HL-60 (cell line): ENCODE measurements around the gene FGF1.

ENCODE experiments used
- CTCF ChIP-seq: IDR thresholded peaks from one replicate; pipeline ENCODE4 v1.5.1; 2011; ENCODE audit warnings: low read length, control low read depth, inconsistent platforms; ENCODE audit not compliant: insufficient read depth
- GABPA ChIP-seq: IDR thresholded peaks from 2 replicates; pipeline ENCODE4 v1.6.1; 2012; ENCODE audit warnings: low read depth
- POLR2AphosphoS5 ChIP-seq: IDR thresholded peaks from 2 replicates; pipeline ENCODE4 v1.6.1; 2012; ENCODE audit warnings: low read depth
- REST ChIP-seq: IDR thresholded peaks from 2 replicates; pipeline ENCODE4 v1.6.1; 2012; ENCODE audit warnings: low read depth; ENCODE audit not compliant: insufficient replicate concordance
- SPI1 ChIP-seq: IDR thresholded peaks from 2 replicates; pipeline ENCODE4 v1.6.1; 2012; ENCODE audit warnings: low read depth, mild to moderate bottlenecking, borderline replicate concordance

DNA sequence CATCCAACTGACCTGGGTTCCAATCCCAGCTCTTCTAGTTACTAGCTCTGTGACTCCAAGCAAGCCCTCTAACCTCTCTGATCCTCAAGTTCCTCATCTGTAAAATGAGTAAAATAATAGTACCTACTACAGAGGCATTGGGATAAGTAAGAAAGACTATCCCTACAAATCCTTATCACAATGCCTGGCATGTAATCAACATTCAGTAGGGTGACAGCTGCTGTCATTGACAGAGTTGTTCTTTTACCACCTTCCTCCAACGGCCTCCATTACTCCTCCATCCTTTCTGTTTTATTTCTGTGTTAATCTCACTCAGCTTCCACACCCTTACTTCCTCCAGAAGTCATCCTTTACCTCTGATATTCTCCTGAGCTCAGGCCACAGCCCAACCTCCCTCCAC is 40.4 kb downstream of the FGF1 start:
- TF ChIP-seq CTCF: no peak
- no peak for TF ChIP-seq POLR2AphosphoS5
- TF ChIP-seq SPI1: no peak
- TF ChIP-seq REST: no peak
- TF ChIP-seq GABPA: no peak
